HEK293T (cell line): ENCODE results near the gene CHST3.

Source experiments
- ARNT ChIP-seq: fragments of 450-650 bp; IDR thresholded peaks from 2 replicates; pipeline ENCODE4 v1.6.1; 2017; ENCODE audit warnings: mild to moderate bottlenecking
- BHLHE40 ChIP-seq: fragments of 450-650 bp; IDR thresholded peaks from 2 replicates; pipeline ENCODE4 v1.6.1; 2016; ENCODE audit warnings: mild to moderate bottlenecking, moderate library complexity, borderline replicate concordance
- FOXA1 ChIP-seq: fragments of 450-650 bp; IDR thresholded peaks from 2 replicates; pipeline ENCODE4 v1.6.1; 2016; ENCODE audit warnings: mild to moderate bottlenecking
- FOXM1 ChIP-seq: fragments of 450-650 bp; IDR thresholded peaks from 2 replicates; pipeline ENCODE4 v1.6.1; 2017; ENCODE audit warnings: mild to moderate bottlenecking, borderline replicate concordance
- SP1 ChIP-seq: fragments of 450-650 bp; IDR thresholded peaks from 2 replicates; pipeline ENCODE4 v1.6.1; 2017
- SUZ12 ChIP-seq: fragments of 450-650 bp; IDR thresholded peaks from 2 replicates; pipeline ENCODE4 v1.6.1; 2016; ENCODE audit warnings: mild to moderate bottlenecking
- TARDBP ChIP-seq: fragments of 450-650 bp; IDR thresholded peaks from 2 replicates; pipeline ENCODE4 v1.6.1; 2016

GRCh38 chr10:71964743-71965515 is 734 bp downstream of the CHST3 start:
- TF ChIP-seq ARNT (no peak), SP1 (no peak), BHLHE40 (no peak), FOXM1 (no peak), SUZ12 (no peak), TARDBP (no peak), FOXA1 (no peak)
